Left ventricle myocardium superior (tissue), 1 donor: ENCODE measurements around the gene POLL. TPM values are rescaled to one million over a fixed set of nuclear protein-coding genes. Genes with fewer than 3 reads are reported as not detected.

Source experiments
- ATAC-seq: fragments of 200-7000 bp; cut with Tn5 transposase; one replicate; pipeline ENCODE4 v1.9.1; 2020; ENCODE audit warnings: mild to moderate bottlenecking, moderate library complexity
- DNase-seq: peaks from one replicate; pipeline ENCODE4 v3.0.0-alpha.2; 2020
- intact Hi-C: fragments of 100-400 bp; cut with micrococcal nuclease; formaldehyde crosslinking; loops from one replicate; pipeline ENCODE4 v1.11.0; 2022
- total RNA-seq: library from RNA; stranded (reverse); fragmentation: NEBNext Ultra II Directional; extraction: Animal tissue kit (Norgen Biotek cat#: 25700); gene quantifications from one replicate; pipeline ENCODE4 v1.2.1, GENCODE V29; 2021
- donor health status: DM: no; HTN: yes; CAD: no; lungs with severe emphysema.

The POLL gene
- total RNA-seq, 1 donor from 2014 or later = 20.1 TPM

DNA sequence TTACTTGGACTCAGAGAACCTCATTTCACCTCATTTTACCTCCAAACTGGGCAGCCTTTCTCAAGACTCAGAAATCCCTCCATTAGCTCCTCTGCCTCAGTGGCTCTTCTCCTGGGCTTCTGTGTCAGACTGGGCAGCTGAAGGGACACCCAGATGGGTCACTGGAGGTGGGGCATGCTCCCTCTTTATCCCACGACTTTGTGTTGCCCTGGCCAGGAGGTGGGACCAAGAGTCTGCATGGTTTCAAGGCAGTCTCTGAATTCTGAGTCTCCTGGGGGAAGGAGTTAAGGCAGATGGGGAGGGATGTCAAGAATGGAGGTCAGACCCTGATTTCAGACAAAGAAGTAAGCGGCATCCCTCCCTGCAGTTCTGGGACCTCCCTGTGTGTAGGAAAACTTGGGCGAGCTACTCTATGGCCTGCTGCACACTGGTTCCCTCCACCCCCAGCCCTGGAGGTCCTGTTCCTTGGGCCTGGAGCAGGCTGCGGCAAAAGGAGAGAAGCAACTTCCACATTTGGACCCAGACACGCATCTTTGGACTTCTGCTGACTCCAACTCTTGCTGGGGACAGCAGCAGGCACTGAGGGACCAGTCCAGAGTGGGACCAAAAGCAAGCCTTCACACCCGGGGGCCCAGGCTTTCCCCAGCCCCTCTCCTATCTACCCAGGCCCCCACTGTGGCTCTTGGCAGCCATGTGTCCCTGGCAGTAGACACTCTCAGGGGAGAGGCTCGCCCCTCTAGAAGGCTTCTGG is 10.8 kb downstream of the POLL start:
- DNase-seq (no peak), ATAC-seq (no peak)
- intact Hi-C loops = no loop called here

DNA sequence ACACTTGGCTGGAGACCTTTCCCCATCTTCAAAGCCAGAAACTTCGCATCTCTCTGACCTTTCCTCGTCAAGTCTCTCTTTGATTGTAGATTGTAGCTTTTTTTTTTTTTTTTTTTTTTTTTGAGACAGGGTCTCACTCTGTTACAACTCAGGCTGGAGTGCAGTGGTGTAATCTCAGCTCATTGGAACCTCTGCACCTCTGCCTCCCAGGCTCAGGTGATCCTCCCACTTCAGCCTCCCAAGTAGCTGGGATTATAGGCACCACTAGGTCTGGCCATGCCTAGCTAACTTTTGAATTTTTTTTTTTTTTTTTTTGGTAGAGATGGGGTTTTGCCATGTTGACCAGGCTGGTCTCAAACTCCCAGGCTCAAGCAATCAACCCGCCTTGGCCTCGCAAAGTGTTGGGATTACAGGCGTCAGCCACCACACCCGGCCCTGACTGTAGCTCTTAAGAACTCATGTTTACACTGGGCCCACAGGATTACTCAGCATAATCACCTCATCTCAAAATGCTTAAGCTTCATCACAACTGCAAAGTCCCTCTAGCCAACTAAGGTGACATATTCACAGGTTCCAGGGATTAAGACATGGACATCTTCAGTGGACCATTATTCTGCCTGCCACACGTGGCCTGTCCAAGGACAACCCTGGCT is 11.7 kb downstream of the POLL start:
- DNase-seq = no peak
- no peak for ATAC-seq
- intact Hi-C loops = no loop called here

DNA sequence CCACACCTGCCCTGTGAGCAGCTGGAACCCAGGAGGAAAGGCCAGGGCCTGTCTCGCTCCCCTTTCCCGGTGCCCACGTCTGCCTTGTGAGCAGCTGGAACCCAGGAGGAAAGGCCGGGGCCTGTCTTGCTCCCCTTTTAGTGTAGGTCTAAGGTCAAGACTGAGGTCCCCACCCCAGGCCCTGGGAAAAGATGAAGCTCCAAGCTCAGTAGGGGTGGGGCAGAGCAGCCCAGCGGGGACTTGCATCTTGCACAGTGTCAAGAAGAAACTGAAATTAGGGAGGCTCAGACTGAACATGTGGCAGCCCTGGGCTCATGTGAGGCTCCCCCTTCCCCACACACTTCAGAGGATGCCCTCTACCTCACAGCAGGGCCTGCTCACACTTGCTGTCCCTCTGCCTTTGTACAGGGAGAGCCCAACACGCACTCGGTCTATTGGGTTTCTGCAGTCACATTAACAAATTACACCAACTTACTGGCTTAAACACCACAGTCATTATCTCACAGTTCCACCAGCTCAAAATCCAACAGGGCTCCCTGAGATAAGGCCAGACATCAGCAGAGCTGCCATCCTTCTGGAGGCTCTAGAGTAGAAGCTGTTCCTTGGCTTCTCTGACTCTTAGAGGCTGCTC is 12.4 kb downstream of the POLL start:
- ATAC-seq (no peak), DNase-seq (no peak)
- intact Hi-C loops = no loop called here

GRCh38 chr10:101575091-101575490 is 13.0 kb downstream of the POLL start:
- ATAC-seq (no peak), DNase-seq (no peak)
- intact Hi-C loops = no loop called here

GRCh38 chr10:101573885-101574753 is 13.9 kb downstream of the POLL start:
- DNase-seq (no peak), ATAC-seq (no peak)
- intact Hi-C loops = no loop called here

GRCh38 chr10:101572785-101573184 is 15.3 kb downstream of the POLL start:
- intact Hi-C loops = no loop called here
- no peak for DNase-seq
- no peak for ATAC-seq

DNA sequence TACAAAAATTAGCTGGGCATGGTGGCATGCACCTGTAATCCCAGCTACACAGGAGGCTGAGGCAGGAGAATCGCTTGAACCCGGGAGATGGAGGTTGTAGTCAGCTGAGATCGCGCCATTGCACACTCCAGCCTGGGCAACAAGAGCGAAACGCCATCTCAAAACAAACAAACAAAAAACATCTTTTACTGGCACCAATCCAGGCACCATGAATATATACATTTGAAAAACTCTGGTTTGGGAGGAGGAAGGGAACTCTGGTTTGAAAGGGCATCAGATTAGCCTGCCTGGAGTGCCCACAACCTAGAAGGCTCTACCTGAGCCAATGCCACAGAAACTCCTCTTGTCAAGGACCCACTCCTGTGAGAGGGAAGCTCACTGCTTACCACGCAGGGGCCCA is 15.9 kb downstream of the POLL start:
- ATAC-seq (no peak), DNase-seq (no peak)
- intact Hi-C loops = no loop called here

DNA sequence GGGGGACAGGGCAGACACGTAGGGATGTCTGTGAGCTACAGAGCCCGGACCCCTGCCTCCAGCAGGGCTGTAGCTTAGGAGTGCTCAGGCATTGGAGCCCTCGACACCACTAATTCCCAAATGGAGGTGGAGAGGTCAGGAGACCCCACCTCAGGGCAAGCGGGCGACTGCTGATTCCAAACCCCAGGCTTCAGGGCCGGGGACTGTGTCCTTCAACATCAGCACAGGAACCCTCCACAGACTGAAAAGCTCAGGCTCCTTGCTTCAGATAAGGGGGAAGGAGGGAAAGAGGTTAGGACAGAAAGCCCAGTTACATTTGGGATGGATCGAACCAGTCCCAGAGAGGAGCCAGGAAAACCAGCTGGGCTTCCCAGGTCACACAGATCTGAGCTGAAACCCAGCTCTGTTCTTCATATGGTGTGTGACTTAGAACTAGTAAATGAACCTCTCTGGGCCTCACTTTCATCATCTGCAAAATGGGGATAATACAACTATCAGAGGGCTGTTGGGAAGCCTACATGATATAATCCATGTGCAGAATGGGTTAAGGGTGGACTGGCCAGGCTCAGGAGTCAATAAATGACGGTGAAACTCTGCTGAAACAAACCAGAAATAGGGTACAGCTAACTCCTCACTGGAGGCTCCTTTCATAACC is 16.7 kb downstream of the POLL start:
- ATAC-seq (no peak), DNase-seq (no peak)
- intact Hi-C loops = no loop called here

DNA sequence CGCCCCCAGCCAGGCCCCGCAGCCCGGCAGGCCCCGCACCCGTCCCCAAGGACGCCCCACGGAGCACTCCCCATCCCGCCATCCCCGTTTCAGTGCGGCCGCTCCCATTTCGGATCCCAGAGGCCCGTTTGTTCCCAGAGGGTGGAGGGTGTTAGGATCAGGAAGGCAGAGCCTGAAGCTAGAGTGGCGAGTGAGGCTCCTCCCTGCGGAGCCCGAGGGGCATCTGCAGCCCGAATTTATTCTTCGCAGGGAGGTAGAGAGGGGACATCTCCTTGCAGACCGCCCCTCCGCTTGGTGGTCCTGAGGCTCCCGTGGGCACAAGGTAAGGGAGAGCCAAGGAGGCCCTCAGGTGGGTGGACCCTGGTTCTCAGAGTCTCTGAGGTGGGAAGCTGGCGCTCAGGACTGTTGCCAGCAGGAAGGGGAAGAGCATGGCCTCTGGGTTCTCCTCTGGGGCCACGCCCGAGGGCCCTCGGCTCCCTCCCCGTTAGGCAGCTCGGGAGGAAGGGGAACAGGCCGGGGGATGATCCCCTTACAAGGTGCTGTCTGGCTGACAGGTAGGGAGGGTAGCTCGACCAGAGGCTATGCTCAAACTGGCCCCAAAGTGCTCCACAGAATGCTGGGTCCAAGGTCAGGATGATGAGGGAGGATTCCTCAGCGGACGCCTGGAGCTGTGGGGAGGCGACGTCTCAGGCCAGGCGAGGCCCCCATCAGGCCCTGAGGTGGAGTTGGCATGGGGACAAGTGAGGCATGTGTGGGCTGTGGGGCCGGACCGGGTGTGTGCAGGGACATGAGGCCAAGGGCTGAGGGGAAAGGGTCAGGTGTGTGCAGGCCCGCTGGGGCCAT is 17.4 kb downstream of the POLL start:
- peak; percentile 38 for DNase-seq

GRCh38 chr10:101569622-101570427 is 18.2 kb downstream of the POLL start:
- DNase-seq (peak; percentile 89), ATAC-seq (peak; percentile 94)
- intact Hi-C loops = no loop called here

More for the DNA sequence above, 17.4 kb downstream of the POLL start:
- peak; percentile 36 for ATAC-seq
- intact Hi-C loops = no loop called here

DNA sequence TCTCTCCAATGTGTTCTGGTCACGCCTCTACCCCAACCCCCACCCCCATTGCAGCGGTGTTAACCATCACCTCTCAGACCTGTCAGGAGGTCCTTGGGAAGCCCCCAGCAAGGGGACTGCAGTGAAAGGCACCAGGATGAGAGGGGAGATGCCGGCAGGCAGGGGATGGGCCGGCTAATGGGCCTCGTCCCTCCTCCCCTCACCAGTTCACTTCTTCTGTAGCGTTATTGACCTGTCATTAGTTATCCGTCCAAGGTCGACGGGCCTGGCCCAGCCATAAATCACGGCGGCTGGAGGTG is 18.8 kb downstream of the POLL start:
- intact Hi-C loops = no loop called here
- no peak for DNase-seq
- ATAC-seq = no peak

GRCh38 chr10:101568054-101568745 is 19.9 kb downstream of the POLL start:
- DNase-seq (no peak), ATAC-seq (no peak)
- intact Hi-C loops = no loop called here

- intact Hi-C loops = no loop called here
- DNase-seq (no peak), ATAC-seq (no peak)
Observed at GRCh38 chr10:101567165-101568006, 20.7 kb downstream of the POLL start.

GRCh38 chr10:101566333-101567164 is 21.5 kb downstream of the POLL start:
- DNase-seq = peak; percentile 46
- no peak for ATAC-seq
- intact Hi-C loops = no loop called here

GRCh38 chr10:101565936-101566332 is 22.1 kb downstream of the POLL start:
- ATAC-seq (no peak), DNase-seq (no peak)
- intact Hi-C loops = no loop called here
